ENCODE measurements around the gene HSD3B1.
"Not testable (repeated sequence)": the region's sequence is repeated elsewhere in the genome, so short reads cannot be mapped to it uniquely, and the experiment has no call there.

HSD3B1 gene

DNA sequence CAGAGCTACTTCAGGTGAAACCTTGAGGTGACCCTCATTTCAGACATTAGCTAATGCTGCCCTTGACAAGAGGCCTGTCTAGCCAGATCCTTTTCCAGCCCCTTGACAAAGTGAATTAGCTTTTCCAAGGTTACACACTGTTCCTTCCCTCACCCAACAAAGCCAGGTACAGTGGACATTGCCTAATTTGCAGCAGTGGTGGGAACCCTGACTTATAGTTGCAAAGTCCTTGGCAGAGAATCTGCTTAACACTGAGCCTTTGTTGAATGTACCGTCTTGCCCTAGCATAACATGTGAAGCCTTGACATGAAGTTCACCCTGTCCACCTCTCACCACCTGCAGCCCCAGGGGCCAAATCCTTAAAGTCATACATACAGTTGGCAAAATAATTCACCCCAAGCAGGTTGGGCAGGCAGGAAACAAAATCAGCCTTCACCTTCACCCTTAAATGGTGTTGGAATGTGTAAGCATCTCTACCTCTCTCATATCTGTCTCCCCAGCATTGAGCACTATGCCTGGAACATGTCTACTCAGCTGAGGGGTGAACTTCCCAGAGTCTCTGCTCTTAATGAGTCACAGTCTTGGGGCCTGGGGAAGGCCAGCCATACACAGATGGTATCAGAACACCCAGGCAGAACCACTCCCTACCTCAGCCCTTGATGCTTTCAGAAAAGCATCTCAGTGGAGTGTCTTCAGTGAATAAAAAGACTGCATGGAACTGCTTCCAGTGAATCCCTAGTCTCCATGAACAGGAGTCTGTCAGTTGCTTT is 46.5 kb downstream of the HSD3B1 start:
- not testable (repeated sequence) for DNase-seq (ENCODE audit: low spot score)

DNA sequence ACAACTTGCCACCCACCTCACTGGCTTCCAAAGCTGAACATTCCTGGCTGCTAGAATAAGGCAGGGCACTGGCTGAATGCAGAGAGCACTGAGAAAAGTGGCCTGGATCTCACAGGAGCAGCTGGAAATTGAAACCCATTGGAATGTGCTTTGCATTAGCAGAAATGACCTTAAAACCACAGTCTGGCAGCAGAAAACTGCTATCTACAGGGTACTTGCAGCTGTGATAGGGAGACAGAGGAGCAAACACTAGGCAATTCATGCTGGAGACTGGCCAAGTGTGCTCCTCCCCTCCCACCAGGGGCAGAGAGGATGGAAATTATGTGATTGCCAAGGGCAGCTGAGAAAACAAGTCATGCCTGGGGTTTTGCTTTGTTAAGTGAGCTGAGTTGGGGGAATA is 47.2 kb downstream of the HSD3B1 start:
- peak; percentile 15 for DNase-seq (ENCODE audit: low spot score)

DNA sequence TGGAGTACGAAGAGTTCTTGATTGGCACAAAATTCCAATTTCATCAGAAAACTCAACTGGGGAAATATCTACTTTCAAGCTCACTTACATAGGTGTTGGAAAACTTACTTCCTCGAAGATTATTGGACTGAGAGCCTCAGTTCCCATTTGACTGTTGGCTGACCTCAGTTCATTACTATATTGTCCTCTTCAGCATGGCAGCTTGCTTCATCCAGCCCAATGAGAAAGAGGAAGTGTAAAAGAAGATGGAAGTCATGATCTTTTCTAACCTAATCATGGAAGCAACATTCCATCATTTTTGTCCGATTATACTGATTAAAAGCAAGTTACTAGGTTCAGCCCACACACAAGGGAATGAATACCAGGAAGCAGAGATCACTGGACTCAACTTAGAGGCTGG is 49.4 kb downstream of the HSD3B1 start:
- DNase-seq (ENCODE audit: low spot score), result no peak

DNA sequence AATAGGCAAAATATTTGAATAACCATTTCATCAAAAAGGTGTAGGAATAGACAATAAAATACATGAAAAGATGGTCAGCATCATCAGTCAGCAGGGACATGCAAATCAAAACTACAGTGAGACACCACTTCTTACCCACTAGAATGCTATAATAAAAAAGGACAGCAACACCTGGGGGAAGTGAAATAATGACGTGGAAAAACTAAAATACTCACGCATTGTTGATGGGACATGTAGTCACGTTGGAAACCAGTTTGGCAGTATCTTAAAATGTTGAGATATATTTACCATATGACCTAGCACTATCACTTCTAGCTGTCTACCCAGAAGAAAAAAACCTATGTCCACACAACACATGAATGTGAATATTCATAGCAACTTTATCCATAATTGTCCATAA is 53.4 kb downstream of the HSD3B1 start:
- not testable (repeated sequence) for DNase-seq (ENCODE audit: low spot score)

DNA sequence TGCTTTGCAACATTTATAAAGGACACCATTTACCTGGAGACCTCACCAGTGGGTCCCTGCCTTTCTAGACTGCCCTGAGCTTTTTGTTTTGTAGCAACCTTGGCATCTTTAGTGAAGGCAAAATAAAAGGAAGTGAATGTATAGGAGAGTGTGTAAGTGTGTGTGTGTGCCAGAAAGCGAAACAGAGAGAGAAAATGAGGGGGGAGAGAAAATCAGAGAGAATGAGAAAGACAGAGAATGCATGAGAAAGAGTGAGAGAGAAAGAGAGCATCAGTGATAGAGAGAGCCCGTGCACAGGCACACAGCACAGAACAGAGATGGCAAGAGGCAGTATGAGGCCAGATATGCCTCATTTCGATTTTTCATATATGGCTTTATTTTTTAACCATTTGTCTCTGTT is 57.5 kb downstream of the HSD3B1 start:
- DNase-seq (ENCODE audit: low spot score), result no peak

Data from iPS-NIHi11 (cell line).